A673 (cell line): ENCODE measurements around the gene FZD4. TPM values are rescaled to one million over a fixed set of nuclear protein-coding genes. Genes with fewer than 3 reads are reported as not detected.

ENCODE experiments used
- BruUV-seq: library from RNA; stranded (reverse); fragments of 400-500 nt; replicated peaks from 2 replicates; lab custom pipeline; 2021; lab: Mats Ljungman, UMichigan
- CTCF ChIA-PET: fragments of 300-600 bp; sonication (Branson Sonifier 250); formaldehyde crosslinking; loops from one replicate; lab custom pipeline; 2022; ENCODE audit warnings: antibody characterized with exemption; lab: Charles Lee
- POLR2A ChIA-PET: fragments of 300-600 bp; sonication (Branson Sonifier 250); formaldehyde crosslinking; loops from one replicate; lab custom pipeline; 2022; ENCODE audit warnings: antibody characterized with exemption; ENCODE audit not compliant: low non-redundant PET; lab: Charles Lee
- DNase-seq: peaks from one replicate; pipeline ENCODE4 v3.0.0-alpha.2; 2015; ENCODE audit warnings: low spot score
- H3K27ac ChIP-seq: fragments of 200-600 bp; sonication (generic); 2 replicates; pipeline ENCODE4 v1.5.1; 2016; ENCODE audit warnings: mixed run types, low read depth, mild to moderate bottlenecking, mixed read lengths, antibody characterized with exemption, low read length; ENCODE audit not compliant: poor library complexity, severe bottlenecking
- H3K27me3 ChIP-seq: fragments of 200-600 bp; sonication (generic); replicated peaks from 2 replicates; pipeline ENCODE4 v1.6.1; 2017; ENCODE audit warnings: mixed run types, low read depth, mild to moderate bottlenecking, mixed read lengths, antibody characterized with exemption, low read length; ENCODE audit not compliant: insufficient read depth, poor library complexity
- H3K36me3 ChIP-seq: fragments of 200-600 bp; sonication (generic); 2 replicates; pipeline ENCODE4 v1.6.1; 2016; ENCODE audit warnings: mixed run types, mild to moderate bottlenecking, mixed read lengths, antibody characterized with exemption, low read length; ENCODE audit not compliant: insufficient read depth, poor library complexity, severe bottlenecking
- H3K4me1 ChIP-seq: fragments of 200-600 bp; sonication (generic); 2 replicates; pipeline ENCODE4 v1.6.1; 2017; ENCODE audit warnings: mixed run types, mild to moderate bottlenecking, mixed read lengths, antibody characterized with exemption, low read length; ENCODE audit not compliant: insufficient read depth, poor library complexity, severe bottlenecking
- H3K4me3 ChIP-seq: fragments of 200-600 bp; sonication (generic); 2 replicates; pipeline ENCODE4 v1.5.1; 2016; ENCODE audit warnings: low read depth, mixed run types, mild to moderate bottlenecking, mixed read lengths, low read length; ENCODE audit not compliant: poor library complexity, severe bottlenecking
- H3K9me3 ChIP-seq: fragments of 200-600 bp; sonication (generic); 2 replicates; pipeline ENCODE4 v1.6.1; 2016; ENCODE audit warnings: mixed run types, low read depth, mild to moderate bottlenecking, mixed read lengths, antibody characterized with exemption, low read length; ENCODE audit not compliant: poor library complexity, severe bottlenecking
- EZH2 ChIP-seq: fragments of 200-600 bp; sonication (generic); IDR thresholded peaks from 2 replicates; pipeline ENCODE4 v1.6.1; 2017; ENCODE audit warnings: borderline replicate concordance, low read depth, mild to moderate bottlenecking, mixed read lengths, antibody characterized with exemption, low read length; ENCODE audit not compliant: poor library complexity, severe bottlenecking
- intact Hi-C: fragments of 100-400 bp; cut with micrococcal nuclease; formaldehyde crosslinking; loops from one replicate; pipeline ENCODE4 v1.10.0; 2022; ENCODE audit not compliant: unreplicated experiment
- total RNA-seq: library from RNA; stranded (reverse); gene quantifications from 2 replicates; pipeline ENCODE4 v1.2.3, GENCODE V29; 2021
- TF ChIP-seq, protein P1 (sequence below): fragments of 300-800, 200-600 bp; sonication (generic); conservative IDR thresholded peaks from 2 replicates; pipeline ENCODE4 v1.5.1; 2017; ENCODE audit warnings: low read depth, mild to moderate bottlenecking, antibody characterized with exemption, low read length, moderate library complexity, mixed read lengths

Gene FZD4
- total RNA-seq, 1 experiment from 2014 or later, result 89.1 TPM

DNA sequence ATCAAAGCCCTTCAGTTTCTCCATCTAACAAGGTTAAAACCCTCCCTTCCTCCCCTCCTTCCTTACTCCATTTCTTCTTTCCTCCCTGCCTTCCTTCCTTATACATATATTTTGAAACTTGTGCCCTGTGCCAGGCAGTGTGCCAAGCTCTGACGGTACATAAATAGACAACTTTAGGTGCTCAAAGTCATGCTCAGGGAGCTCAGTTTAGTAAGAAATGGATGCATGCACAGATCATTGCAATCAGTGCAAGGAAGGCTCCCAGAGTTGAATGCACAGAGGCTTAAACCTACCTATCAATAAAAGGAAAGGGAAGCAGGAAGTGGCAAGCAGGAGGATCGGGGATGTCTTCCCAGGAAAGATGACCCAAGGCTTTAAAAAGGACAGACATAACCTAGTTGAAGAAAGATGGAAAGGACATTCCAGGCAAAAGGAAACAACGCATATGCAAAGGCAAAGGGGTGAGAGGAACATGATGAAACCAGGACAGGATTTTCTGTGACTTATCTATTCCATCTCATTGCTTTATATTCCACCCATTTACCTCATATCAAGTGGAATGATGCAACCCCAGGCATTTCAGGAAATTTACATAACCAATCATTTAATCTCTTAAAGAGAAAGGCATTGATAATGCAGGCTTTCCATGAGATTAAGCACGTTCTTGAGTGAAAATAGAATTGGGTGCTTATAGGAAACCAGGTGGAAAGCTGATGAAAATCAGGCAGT, 13.2 kb downstream of the FZD4 start:
- Histone ChIP-seq H3K4me1 (peaks cover 77% of the 10 kb centered on the region), H3K27ac (peak overlapping the region; percentile 97), H3K9me3 (no peaks in the 10 kb centered on the region), H3K4me3 (peak overlapping the region; percentile 29), H3K27me3 (no peaks in the 10 kb centered on the region), H3K36me3 (peaks cover 41% of the 10 kb centered on the region)
- BruUV-seq, result TSS peak; percentile 39
- intact Hi-C loops, result loop anchor here (5.0 kb wide), 2 partner anchors 155 to 480 kb away; no protein-coding TSS in a partner anchor
- DNase-seq, result peak; percentile 81
- POLR2A ChIA-PET, result no interaction called here
- CTCF ChIA-PET, result interaction anchor here (1.4 kb wide), 1 partner anchor 479 kb away, joined by 3 read pairs; no protein-coding TSS in a partner anchor
- TF ChIP-seq EZH2, result no peak
- TF ChIP-seq, protein P1, sequence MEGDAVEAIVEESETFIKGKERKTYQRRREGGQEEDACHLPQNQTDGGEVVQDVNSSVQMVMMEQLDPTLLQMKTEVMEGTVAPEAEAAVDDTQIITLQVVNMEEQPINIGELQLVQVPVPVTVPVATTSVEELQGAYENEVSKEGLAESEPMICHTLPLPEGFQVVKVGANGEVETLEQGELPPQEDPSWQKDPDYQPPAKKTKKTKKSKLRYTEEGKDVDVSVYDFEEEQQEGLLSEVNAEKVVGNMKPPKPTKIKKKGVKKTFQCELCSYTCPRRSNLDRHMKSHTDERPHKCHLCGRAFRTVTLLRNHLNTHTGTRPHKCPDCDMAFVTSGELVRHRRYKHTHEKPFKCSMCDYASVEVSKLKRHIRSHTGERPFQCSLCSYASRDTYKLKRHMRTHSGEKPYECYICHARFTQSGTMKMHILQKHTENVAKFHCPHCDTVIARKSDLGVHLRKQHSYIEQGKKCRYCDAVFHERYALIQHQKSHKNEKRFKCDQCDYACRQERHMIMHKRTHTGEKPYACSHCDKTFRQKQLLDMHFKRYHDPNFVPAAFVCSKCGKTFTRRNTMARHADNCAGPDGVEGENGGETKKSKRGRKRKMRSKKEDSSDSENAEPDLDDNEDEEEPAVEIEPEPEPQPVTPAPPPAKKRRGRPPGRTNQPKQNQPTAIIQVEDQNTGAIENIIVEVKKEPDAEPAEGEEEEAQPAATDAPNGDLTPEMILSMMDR, result no peak

DNA sequence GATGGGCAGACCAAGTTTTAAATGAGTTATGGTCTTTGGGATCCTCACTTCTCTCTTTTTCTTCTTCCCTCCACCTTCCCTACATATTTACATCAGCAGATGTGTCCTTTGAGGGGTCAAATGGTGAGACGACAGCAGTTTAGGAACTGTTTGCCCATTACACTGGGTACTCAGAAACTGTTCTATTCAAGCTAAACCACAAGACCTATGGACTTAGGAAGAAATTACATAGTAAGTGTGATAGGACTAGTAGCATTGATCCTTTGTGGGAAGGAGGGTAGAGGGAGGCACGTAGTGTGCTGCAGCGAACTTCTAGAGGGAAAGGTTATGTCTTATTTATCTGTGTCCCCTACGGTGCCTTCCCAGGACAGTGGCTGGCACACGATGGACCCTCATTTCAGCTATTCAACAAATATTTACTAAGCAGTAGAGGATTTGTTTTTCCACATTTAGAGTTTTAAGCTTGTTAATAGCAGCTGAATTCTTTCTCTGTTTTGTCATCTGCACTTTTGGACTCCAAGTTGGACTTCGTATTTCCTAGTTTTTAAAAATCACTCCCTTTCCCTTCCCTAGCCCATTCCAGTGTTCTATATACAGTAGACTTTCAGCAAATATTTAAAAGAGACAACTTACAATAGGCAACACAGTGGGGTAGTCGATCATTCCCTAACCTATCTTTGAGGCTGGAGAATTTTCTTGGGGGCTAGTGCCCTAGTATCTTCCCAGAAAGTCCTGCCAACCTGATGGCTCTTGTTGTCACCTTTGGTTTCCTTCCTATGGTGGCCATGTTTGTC, 13.9 kb downstream of the FZD4 start:
- Histone ChIP-seq H3K4me3 (peak overlapping the region; percentile 29), H3K9me3 (no peaks in the 10 kb centered on the region), H3K4me1 (peaks cover 79% of the 10 kb centered on the region), H3K27me3 (no peaks in the 10 kb centered on the region), H3K36me3 (peaks cover 39% of the 10 kb centered on the region), H3K27ac (peak overlapping the region; percentile 97)
- intact Hi-C loops, result loop anchor here (5.0 kb wide), 2 partner anchors 156 to 481 kb away; no protein-coding TSS in a partner anchor
- ChIA-PET POLR2A (no interaction called here), CTCF (interaction anchor here (1.4 kb wide), 1 partner anchor 480 kb away, joined by 3 read pairs; no protein-coding TSS in a partner anchor)
- peak; percentile 25 for DNase-seq
- TSS peak; percentile 86 for BruUV-seq
- TF ChIP-seq, protein P1, result no peak
- no peak for TF ChIP-seq EZH2

DNA sequence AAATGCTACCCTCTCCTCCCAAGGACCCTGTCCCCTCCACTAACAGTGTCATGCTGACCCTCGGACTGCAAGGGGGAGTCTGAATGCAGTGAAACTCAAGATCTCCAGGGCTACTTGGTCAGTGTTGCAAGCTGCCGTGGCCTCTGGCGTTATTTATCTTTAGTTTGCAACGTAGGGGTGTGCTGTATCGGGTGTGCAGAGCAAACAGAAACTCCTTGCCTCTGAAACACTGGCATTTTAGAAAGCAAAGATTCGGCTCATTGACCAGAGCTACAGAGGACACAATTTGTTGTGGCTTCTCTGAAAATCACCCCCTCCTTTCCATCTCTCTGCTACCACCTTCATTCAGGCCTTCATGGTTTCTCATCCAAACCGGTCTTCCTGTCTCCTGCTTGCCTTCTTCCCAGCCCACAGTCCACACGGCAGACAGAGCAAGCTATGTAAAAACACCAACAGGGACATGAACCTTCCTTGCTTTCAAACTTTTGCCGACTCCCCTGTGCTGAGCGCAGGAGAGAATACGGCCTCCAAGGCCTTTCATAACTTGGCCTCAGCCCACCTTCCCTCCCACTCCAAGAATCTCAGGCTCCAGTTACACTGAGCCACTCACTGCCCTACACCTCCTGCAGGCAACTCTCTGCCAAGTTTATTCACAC, 14.9 kb downstream of the FZD4 start:
- peaks cover 78% of the 10 kb centered on the region for H3K4me1 ChIP-seq
- H3K27me3 ChIP-seq, result no peaks in the 10 kb centered on the region
- BruUV-seq, result TSS peak; percentile 31
- H3K27ac ChIP-seq, result peak overlapping the region; percentile 97
- no peaks in the 10 kb centered on the region for H3K9me3 ChIP-seq
- peak overlapping the region; percentile 29 for H3K4me3 ChIP-seq
- DNase-seq, result peak; percentile 88
- intact Hi-C loops, result loop anchor here (5.0 kb wide), 2 partner anchors 157 to 482 kb away; no protein-coding TSS in a partner anchor
- POLR2A ChIA-PET, result interaction anchor here (0.5 kb wide), 1 partner anchor 10 kb away, joined by 4 read pairs; no protein-coding TSS in a partner anchor
- no peak for TF ChIP-seq EZH2
- CTCF ChIA-PET, result interaction anchor here (1.4 to 1.6 kb wide), 2 partner anchors 481 kb away, joined by 3 to 14 read pairs; no protein-coding TSS in a partner anchor
- peaks cover 29% of the 10 kb centered on the region for H3K36me3 ChIP-seq
